Stimulated activated CD8-positive, alpha-beta memory T cell treated with anti-CD3 and anti-CD28 coated beads, Interleukin-15, amount 100 ng/mL, for 24 hours (primary cell): Measurements from ENCODE around the gene TRERF1.

Experiments used
- DNase-seq: peaks from one replicate; pipeline ENCODE4 v3.0.0-alpha.2; 2020; ENCODE audit warnings: low read depth

The TRERF1 gene

DNA sequence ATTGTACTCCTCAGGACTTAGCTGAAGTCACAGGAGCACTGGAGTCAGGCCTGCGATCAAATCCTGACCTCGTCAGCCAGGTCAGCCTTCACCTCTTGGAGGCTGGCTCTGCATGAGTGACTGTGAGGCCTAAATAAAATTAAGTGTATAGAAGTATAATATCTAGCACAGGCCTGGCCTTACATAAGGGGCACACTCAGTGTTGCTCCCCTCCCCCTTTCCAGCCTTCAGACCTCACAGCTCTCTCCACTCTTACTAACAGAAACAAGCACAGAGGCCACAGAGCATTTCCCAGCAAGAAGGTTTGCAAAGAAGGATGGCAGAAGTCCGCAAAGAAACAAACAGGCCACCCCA is 84.8 kb downstream of the TRERF1 start:
- DNase-seq: no peak

DNA sequence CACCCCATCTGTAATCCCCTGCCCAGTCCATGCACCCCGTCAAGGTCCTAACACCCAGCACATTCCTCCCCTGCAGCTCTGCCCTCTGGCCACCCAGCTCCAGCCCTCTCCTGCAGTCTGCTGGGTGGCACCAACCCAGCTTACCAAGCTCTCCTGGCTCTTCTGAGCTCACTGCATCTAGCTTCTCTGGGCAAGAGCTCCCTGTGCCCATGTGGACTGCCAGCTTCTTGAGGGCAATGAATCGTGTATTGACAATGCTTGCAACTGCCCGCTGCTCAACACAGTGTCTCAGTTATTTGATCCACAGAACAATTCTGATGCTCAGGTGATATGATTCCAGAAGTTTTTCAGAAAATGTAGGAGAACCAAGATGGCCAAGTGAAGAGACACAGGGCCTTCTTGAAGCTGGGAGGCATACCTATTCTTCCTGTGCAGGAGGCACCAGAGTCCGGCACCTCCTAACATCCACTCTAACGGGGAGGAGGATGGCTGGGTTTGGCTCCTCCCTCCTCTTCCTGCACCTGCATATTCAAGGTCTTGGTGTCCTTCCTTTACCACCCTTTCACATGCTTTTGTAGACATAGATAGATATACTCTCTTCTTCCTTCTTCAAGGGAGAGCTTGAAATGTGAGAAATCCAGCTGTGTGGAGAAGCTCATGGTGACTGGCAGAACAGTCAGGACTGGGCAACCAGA is 85.6 kb downstream of the TRERF1 start:
- no peak for DNase-seq

DNA sequence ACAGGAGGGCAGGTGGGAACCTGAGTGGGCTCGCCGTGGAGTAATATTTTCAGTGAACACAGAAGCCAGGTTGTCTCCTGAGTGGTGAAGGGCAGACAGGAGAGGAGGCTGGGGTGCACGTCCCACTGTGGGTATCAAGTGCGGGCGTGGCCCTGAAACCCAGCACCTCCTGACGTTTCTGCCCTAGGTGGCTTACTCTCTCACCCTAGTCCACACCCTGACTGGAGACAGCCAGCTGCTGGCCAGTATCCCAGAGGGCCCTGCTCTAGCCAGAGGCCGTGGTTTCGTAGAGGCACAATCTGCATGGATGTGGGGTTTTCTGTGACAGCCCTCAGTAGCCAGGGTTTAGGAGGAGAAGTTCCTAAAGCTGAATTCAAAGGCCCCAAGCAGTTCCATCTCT is 86.7 kb downstream of the TRERF1 start:
- no peak for DNase-seq

DNA sequence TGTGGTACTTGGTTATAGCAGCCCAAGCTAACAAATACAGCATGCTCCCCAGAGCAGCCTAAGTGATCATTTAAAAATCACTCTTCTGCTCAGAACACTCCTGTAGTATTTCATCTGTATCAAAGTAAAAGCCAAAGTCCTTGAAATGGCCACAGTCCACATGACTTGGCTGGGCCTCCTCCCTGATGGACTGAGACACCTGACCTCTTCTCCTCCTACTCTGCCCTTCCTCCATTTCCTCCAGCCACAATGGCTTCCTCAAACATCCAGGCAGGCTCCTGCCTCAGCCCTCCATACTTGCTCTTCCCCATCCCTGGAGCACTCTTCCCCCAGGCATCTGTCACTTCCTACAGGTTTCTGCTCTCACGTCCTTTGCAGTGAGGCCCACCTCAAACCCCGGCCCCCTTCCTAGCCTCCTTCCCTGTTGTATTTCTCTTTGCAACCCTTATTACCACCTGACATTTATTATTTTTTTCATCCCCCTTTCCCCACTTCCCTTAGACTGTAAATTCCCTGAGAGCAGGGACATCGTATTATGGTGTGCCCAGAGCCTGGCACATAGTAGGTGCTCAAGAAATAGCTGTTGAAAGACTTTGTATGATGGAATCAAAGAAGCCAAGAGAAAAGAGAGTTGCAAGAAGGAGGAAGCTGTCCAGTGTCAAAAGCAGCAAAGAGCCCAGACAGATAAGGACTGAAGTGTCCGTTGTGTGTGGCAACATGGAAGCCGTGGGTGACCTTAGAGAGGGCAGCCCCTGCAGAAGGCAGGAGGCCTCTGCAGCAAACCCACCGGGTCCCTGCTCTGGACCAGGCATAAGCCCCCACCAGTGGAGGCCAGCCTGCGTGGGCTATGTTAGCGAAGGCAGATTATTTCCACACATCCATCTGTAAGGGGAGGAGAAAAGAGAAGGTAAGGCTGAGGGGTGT is 87.5 kb downstream of the TRERF1 start:
- no peak for DNase-seq

GRCh38 chr6:42361036-42361435 is 90.7 kb downstream of the TRERF1 start:
- DNase-seq: no peak

- DNase-seq: no peak
These were observed 92.7 kb downstream of the TRERF1 start for GRCh38 chr6:42359021-42359420.

DNA sequence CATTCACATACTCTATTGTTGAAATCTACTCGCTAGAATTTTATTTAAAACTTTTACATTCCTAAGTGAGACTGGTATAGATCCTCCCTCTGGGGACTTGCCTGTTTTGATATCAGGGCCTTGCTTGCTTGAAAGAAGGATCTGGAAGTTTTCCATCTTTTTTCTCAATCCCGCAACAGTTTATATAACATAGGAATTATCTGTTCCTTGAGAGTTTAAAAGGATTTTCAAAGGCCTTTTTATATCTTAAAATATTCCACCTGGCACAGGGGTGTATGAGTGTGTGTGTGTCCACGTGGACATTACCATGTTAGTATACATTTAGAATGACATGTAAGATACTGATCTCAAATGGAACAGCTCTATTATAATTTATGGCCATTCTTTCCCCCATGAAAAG is 96.3 kb downstream of the TRERF1 start:
- no peak for DNase-seq

- no peak for DNase-seq
These were observed 97.0 kb downstream of the TRERF1 start for GRCh38 chr6:42354702-42355101.

- DNase-seq: no peak
These were observed 98.7 kb downstream of the TRERF1 start for GRCh38 chr6:42352856-42353564.

GRCh38 chr6:42350911-42351310 is 100.8 kb downstream of the TRERF1 start:
- DNase-seq: no peak

DNA sequence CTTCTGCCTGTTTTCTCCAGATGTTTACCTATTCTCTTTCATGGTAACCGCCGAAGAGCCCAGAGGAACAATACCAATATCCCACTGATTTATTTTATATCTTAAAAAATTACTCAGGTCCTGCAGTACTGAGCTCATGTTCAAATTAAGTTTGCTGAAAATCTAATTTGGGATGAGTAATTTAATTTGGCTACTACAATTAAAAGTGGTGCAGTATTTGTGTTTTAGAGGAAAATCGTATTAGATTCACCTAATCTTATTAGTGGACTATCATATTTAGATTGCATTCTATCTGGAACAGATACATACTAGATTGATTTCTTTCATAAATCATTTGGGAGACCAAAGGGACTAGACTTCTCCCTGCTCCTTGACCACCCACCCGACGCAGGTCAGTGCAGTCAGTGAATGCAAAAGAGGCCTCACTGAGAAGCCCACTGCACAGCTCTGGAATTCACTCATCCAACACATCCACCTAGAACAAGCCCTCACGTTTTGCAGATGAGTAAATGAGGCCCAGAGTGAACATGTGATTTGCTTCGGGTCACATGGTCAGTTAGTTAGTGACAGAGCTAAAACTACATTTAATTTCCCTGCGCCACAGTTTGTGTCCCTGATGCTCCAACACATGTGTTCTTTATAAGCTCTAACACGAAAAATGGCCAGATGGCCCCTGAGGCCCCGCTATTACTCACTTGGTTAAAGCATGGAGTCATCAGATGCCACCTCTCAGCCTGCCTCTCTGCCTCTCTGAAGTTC is 101.8 kb downstream of the TRERF1 start:
- DNase-seq: no peak

DNA sequence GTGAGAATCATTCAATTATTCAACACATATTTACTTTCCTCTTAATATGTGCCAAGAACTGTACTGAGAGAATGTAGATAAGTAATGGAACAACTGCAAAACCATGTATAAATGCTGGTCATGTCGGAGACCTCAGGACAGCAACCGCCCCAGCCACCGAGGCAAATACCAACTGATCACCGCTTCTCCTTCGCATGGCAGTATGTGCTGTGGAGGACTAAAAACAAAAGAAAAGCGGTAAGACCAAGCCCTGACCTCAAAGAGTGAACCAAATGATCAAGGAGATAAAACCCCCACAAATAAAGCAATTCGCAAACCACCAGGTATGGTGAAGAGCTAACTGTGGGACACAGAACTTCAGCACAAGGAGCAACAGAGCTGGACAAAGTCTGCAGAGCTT is 104.3 kb downstream of the TRERF1 start:
- DNase-seq: no peak

DNA sequence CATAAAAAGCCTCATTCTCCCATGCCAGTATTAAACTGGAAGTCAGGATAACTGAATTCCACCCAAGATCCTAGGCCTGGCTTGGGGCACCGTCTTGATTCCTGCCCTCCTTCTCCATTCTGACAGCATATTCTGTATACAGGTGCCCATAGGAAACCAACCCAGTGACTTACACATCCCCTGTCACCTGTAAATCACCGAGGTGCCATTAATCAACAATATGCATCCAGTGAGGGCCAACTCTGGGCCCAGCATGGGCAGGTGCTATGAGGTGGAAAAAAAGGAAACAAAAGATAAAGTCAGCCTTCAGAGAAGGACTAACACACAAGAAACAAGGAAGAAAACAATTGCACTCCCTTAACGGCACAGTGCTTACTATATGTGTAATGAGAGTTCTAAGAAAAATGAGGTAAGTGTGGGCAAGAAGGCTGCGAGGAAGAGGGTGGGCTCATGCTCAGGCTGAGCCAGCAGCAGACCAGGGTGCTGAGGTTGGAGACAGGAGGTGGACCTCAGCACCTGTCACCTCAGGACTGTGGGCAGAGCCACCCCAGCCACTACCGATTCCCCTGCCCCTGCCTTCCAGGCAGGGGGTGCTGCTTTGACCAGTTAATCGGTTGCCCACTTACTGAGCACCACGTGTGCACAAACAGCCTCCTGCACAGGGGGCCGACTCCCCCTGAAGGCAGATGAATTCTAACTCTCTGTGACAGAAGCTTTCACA is 105.9 kb downstream of the TRERF1 start:
- no peak for DNase-seq

- no peak for DNase-seq
These were observed 107.0 kb downstream of the TRERF1 start for GRCh38 chr6:42344756-42345155.

GRCh38 chr6:42341771-42342553 is 109.8 kb downstream of the TRERF1 start:
- no peak for DNase-seq

- no peak for DNase-seq
These were observed 110.5 kb downstream of the TRERF1 start for GRCh38 chr6:42341221-42341620.

DNA sequence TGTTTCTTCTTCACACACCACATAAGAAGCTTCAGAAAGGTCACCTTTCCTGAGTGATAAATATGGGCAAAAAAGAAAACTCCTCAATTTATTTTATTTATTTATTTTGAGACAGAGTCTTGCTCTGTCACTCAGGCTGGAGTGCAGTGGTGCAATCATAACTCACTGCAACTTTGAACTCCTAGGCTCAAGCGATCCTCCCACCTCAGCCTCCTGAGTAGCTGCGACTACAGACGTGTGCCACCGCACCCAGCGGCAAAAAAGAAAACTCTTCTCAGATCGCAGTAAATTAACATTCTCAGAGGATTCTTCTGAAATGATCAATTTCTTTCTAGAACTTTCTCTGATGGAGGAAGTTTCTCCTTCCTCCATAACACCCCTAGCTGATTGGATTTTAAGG is 111.2 kb downstream of the TRERF1 start:
- DNase-seq: no peak

DNA sequence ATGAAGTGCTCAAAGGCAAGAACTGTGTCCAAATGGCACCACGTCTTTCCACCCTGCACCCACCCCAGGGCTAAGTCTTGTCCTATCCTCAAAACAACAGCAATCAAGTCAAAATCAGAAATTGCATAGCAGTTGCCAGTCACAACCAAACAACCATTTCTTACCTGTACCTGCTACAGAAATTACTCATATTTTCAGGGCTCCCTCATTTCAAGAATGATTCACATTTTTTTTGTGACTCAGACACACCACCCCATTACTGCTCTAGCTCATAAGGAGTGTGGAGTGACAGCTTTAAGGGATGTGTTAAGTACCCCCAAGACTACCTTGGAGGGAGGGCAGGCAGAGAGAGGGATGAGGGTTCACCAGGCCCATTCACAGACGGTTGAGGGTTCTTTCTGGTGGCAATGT is 111.7 kb downstream of the TRERF1 start:
- no peak for DNase-seq

DNA sequence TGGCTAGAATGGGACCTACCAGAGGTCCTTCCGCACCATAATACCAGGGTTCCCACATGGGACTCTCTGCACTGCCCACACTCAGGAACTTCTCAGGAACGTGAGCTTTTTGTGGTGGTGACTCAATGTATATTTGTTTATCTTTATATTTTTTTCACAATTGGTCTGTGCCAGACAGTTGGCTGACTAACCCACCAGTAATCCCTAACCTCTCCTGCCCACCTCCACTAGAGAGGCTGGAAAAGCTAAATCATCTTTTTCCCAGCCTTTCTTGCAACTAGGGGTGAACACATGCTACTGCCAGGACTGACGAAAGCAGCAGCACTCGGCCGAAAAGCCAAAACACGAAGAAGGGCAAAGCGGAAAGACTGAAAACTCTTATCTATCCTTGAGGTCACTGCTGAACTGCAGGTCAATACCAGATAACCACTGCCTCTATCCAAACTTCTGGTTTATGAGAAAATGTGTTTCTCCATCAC is 112.9 kb downstream of the TRERF1 start:
- no peak for DNase-seq

DNA sequence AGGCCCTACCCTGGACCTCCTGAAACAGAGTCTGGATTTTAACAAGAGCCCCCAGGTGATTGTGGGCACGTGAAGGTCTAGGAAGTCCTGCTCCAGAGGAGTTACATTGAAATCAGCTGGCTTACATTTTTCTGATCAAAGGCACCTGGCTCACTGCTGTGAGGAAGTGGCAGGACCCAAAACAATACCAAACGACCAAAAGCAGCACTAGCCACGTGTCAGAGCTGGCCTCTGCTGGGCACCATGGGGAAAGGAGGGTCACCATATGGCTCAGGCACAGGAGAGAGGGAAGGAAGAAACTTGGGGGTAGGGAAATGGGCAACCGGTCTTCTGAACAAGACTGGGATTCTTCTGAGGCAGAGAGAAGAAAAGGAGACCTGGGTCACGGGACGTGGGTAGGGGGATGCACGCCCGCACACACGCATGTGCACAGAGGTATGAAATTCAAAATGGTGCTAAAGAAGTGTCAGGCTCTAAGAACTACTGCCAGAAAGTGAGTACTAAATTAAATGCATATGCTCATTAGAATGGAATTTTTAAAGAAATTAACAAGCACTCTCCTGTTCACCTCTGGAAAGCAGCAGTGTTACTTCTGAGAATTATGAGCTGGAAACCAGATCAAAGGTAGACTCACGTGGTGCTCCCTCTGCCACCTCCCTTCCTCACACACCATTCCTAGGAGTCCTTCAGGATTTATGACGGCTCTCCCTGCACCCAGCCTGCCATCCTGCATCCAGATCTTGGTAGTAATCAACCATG is 113.6 kb downstream of the TRERF1 start:
- no peak for DNase-seq
